GM12865 (cell line): ENCODE results near the gene HPF1.

ENCODE experiments used
- DNase-seq: peaks from one replicate; pipeline ENCODE4 v3.0.0; 2010; ENCODE audit warnings: low read depth
- H3K4me3 ChIP-seq: 2 replicates; pipeline ENCODE4 v1.5.1; 2011; ENCODE audit warnings: mild to moderate bottlenecking, low read depth, low read length, control low read depth
- TF ChIP-seq, protein P1 (sequence below): IDR thresholded peaks from 2 replicates; pipeline ENCODE4 v1.5.1; 2011; ENCODE audit warnings: low read length, control low read depth, low read depth, inconsistent platforms; ENCODE audit not compliant: insufficient read depth; ENCODE audit errors: missing control alignments

HPF1 gene

GRCh38 chr4:169682372-169683047 is 75.2 kb downstream of the HPF1 start:
- DNase-seq, result no peak
- TF ChIP-seq, protein P1, sequence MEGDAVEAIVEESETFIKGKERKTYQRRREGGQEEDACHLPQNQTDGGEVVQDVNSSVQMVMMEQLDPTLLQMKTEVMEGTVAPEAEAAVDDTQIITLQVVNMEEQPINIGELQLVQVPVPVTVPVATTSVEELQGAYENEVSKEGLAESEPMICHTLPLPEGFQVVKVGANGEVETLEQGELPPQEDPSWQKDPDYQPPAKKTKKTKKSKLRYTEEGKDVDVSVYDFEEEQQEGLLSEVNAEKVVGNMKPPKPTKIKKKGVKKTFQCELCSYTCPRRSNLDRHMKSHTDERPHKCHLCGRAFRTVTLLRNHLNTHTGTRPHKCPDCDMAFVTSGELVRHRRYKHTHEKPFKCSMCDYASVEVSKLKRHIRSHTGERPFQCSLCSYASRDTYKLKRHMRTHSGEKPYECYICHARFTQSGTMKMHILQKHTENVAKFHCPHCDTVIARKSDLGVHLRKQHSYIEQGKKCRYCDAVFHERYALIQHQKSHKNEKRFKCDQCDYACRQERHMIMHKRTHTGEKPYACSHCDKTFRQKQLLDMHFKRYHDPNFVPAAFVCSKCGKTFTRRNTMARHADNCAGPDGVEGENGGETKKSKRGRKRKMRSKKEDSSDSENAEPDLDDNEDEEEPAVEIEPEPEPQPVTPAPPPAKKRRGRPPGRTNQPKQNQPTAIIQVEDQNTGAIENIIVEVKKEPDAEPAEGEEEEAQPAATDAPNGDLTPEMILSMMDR, result no peak
- no peak overlapping the region for H3K4me3 ChIP-seq
